Ammon's horn (tissue), 1 donor: ENCODE results near the gene LRP1.
A peak's percentile ranks its signal among the peaks of the same experiment; 100 is the strongest.

Source experiments
- DNase-seq: peaks from one replicate; pipeline ENCODE4 v3.0.0-alpha.2; 2016; ENCODE audit warnings: low spot score

The LRP1 gene

DNA sequence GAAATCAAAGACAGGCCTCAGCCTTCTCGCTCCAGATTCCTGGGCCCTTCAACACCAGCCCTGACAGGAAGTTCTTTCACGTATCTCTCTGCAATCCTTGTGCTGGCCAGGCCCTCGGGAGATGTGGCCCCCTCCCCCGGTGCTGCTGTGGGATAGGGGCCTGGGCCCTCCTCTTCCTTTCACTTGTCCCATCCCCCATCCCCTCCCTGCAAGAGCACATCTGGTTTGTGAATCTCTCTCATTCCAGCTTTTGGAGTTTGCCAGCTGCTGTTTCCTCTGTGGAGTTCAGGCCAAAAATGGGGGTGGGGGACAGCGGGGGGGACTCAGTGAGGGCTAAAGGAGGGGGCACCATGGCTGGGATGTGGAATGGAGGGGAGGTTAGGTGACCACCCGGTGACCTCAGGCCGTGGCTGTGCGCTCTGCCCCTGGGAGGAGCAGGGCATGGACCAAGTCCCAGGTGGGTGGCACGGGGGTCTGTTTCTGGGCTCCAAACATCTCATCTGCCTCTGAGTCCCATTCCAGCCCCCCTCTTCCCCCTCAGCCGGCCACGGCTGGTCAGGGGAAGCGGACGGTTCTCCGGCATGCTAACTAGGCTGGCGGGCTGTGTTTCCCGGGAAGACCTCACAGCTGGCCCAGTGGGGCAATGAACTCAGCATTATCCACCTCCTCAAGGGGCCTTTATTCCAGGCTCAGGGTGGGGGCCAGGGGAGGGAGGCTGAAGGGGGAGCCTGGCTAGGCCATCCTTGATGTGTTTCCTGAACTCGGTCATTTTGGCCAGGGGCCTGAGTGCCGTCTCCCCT lies 7.4 kb downstream of the LRP1 start:
- DNase-seq, result peak; percentile 85

DNA sequence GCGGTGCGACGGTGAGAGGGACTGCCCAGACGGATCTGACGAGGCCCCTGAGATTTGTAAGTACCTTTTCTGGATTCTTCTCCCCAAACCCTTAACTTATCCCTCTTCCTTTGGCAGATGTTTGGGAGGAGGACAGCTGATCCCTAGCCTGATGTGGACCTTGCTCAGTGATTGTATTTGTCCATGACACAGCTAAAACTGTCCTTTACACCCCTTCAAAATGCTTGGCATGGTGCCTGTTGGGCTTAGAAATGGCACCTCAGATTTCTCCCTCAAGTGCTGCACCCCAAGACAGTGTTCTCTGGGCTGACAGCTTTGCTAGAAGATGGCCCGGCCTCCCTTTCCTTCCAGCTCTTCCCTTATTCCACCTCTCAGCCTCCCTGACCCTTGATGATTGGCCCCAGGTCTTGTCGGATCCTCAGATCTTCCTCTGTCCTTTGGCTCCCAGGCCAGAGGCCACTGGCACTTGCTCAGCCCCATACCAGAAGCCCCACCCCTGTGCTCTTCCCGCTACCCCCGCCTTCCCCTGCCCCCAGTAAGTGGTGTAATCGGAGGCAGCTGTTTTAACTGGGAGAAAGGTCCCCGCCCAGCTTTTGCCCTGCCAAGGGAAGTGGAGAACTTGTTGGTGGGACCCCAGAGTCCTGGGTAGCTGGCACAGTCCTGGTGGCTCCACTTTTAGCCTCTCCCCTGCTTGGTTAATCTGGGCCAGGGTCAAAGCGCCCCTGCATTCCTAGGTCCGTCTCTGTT lies 10.4 kb downstream of the LRP1 start:
- peak; percentile 26 for DNase-seq

DNA sequence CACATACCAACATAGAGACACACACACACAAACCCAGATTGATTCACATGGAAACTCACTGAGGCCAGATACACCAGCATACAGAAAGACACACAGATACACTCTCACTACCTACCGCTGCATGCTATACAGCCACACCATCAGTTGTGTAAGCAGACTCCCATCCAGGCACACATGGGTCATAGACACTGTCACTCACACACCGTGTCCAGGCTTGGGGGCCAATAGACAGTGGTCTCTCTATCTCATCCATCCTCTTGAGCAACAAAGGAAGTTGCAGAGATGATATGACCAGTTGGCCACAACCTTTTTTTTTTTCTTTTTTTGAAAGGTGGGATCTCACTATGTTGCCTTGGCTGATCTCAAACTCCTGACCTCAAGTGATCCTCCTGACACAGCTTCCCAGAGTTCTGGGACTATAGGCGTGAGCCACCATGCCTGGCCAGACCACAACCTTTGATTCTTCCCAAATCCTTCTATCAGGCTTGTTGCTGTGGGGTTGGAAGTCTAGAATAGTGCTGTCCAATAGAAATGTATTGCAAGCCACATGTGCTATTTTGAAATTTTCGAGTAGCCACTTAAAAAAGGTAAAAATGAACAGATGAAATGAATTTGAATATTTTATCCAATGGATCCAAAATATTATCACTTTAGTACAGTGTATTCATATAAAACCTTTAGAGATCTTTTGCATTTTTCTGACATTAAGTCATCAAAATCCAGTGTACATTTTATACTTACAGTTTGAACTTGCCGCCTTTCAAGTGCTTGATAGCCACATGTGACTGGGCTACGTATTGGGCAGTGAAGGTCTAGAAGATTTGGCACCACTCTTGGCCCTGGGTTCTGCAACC lies 11.7 kb downstream of the LRP1 start:
- no peak for DNase-seq

DNA sequence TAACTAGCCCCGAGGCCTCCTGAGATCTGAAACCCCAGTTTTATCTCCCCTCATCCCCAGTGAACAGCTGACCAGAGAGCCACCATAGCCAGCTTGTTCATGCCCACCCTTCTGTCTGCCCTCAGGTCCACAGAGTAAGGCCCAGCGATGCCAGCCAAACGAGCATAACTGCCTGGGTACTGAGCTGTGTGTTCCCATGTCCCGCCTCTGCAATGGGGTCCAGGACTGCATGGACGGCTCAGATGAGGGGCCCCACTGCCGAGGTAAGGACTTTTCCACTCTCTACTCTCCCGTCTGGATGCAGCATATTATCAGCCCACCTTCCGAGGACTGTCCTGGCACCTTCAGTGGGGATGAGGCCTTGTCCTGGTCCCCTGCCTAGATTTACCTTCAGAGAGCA lies 13.0 kb downstream of the LRP1 start:
- no peak for DNase-seq

DNA sequence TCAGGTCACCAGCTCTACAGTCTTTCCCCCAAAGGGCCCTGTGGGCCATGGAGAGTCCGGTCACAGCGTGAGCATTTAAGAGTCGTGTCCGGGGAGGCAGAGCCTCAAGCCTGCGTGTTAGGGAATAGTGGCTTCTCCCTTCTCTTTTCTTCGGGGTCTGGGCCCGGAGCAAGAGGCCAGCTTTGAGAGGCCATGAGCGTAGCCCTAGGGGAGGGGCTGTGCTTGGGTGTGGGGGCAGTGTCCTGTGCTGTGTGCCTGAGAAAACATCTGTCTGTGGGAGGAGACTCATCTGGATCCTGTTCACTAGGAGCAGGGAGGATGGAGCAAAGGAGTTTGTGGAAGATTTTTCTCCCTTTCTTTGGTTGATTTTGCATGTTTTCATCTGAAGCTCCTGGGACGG lies 13.8 kb downstream of the LRP1 start:
- no peak for DNase-seq

DNA sequence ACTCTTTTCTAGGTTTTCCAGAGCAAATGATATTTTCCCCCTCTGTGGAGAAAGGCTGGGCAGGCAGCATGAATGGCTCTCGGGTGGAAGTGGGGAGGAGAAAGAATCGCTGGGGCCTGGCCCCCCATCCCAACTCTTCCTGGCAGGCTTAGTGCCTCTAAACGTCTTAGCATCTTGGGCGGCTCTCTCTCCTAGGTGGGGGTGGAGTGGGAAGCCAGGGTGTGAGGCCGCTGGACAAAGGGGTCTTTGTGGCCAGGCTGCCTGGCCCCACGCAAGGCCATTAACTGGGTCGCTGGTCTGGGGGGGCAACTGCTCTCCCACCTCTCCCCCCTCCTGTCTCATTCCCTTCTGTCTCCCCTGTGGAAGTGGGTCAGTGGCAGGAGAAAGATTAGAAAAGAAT lies 14.4 kb downstream of the LRP1 start:
- DNase-seq, result peak; percentile 69

DNA sequence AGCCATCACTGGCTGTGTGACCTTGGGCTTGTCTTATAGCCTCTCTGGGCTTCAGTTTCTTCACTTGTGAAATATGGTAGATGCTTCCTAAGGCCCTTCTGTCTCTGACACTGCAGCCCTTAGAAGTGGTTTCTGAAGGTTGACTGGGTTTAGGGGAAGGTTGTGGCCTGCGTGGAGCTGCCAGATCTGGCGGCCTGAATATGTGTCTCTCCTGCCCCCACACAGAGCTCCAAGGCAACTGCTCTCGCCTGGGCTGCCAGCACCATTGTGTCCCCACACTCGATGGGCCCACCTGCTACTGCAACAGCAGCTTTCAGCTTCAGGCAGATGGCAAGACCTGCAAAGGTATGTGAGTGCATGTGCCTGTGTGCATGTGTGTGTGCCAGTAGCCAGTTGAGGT lies 15.2 kb downstream of the LRP1 start:
- no peak for DNase-seq

DNA sequence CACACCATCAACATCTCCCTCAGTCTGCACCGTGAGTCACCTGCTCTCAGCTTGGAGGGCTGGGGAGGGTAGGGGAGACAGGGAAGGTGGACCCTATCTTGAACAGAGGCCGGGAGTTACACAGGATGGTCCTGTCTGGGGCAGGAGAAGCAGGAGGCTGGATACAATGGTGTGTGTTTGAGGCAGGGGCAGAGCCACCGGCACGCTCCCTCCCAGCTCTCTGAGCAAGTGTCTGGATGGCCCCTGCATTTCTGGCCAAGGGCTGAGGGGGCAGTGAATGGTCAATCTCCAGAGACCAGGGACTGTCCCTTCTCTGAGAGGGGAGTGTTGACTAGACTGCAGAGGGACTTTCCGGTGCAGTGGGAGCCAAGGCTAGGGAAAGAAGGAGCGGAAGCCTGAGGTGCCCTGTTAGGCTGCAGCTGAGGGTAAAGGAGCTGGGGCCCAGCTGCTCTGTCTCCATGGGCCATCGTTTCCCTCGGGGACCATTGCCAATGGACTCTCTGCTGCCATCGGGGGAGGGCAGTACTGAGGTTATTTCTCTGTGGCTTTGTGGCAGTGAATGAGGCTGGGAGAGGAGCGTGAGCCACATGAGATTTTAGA lies 17.3 kb downstream of the LRP1 start:
- DNase-seq, result peak; percentile 72

DNA sequence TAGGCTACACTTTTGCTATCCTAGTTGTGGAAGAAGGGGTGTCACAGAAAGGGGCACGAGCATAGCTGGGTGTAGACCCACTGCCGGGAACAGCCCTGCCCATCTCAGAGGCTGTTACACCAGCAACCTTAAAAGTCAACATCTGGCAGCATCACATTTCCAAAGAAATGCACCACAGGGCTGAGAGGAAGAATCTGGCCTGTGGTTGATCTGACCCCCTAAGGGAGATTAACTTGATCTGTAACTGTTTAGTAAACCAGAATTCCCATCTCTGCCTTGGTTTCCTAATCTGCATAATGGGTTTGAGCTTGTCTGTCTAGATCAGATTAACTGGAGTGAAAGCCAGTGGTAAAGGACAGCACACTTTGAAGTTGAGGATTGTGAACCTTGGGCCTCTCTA lies 17.8 kb downstream of the LRP1 start:
- no peak for DNase-seq

DNA sequence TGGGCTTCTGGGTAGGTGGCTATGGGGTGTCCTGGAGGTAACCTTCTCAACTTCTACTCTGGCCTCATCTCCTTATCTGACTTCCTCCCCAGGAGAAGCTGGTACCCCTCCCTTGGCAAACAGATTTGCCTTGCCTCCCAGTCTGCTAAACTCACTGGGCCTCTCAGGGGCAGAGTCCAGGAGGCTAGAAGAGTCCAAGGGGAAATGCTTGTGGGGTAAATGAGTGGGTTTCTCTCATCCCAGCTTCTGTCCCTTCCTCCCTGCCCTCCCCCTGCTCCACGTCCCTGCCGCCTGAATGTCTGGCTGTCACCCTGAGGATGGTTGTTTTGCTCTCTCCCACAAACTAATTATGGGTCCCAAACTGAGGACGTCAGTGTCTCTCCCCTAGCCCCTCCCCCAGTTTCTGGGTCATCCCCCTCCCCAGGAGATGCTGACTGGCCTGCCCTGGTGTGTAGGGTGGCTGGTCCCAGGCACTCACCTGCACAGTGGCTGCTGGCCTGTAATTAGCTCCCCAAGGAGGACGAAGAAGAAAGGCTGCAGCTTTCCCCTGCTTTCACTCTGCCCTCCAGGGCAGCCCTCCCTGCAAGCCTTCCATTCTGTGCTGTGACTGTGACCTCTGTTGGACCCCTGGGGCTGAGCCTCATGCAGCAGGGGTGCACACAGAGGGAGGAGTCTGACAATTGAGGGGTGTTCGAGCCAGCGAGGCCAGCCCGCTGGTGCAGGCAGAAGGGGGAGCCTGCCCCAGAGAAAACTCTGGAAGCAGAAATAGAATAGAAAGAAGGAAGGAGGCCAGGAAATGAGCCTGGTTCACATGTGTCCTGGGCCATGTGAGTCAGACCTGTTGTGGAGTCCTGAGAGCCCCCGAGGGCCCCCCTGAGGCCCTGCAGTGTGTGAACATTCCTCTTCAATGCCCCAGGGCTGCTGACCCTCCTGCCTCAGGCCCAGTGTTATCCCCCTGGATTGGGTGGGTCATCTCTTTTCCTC lies 19.0 kb downstream of the LRP1 start, which contains the start of gene LRP1-AS:
Gene LRP1-AS, minus strand, starts transcription at position 659 of the 984 bp plus-strand sequence.
- no peak for DNase-seq

DNA sequence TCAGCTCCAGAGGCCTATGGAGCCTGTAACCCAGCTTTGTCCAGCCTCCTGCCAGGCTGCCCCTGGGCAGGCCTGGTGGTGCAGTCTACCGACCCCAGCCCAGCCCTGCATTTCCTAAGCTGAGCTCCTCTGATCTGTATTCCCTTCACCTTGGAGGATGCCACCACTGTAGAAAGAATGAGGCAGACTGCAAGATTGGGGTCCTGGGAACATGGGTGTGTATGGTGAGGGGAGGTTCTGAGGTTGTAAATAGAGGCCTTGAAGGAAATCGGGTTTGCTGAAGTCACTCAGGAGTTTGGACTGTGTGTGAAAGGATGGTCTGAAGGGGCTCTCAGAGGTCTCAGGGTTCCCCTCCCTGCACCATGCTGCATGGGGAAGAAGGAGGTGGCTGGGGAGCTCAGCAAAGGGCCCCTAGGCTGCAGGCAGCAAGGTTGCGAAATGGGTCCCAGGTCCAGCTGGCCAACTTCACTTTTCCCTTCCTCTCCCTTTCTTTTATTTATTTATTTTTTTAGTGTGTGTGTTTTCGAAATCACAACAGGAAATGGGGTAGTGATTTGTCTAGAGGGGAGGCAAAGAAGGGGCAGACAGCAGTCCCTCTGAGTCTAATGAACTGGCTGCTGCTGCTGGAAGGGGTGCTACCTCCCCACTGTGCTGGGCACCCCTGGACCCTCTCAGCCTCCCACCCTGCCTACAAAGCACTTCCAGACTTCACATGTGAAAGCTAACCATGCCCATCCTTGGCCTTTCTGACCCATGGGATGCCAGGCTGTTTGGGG lies 20.4 kb downstream of the LRP1 start:
- DNase-seq, result peak; percentile 72

DNA sequence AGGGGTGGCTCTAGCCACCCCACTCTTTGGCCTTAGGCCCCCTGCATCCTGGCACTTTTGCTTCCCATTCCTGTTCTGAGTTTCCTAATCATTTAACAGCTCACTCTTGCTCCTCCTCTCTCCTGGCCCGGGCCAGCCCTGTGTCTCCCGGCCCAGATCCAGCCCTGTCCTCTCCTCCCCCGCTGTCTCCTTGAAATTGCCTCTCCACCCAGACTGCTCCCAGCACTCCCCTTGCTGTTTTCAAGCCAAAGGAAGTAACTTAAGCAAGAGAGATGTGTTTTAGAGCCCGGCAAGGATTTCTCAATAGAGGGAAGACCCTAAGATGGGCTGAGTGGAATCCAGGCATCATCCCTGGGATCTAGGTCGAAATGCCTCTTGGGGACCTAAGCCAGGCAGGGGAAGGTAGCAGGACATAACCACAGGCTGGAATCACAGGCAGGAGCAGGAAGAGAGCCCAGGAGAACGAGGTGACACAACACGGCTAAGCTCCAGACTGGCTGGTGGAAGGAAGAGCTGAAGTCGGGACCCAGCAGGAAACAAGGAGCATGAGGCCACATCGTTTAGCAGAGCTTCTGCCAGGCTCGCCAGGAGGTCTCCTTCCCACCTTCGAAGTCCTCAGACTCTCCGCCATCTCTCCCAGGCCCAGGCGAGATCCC lies 21.1 kb downstream of the LRP1 start:
- no peak for DNase-seq

DNA sequence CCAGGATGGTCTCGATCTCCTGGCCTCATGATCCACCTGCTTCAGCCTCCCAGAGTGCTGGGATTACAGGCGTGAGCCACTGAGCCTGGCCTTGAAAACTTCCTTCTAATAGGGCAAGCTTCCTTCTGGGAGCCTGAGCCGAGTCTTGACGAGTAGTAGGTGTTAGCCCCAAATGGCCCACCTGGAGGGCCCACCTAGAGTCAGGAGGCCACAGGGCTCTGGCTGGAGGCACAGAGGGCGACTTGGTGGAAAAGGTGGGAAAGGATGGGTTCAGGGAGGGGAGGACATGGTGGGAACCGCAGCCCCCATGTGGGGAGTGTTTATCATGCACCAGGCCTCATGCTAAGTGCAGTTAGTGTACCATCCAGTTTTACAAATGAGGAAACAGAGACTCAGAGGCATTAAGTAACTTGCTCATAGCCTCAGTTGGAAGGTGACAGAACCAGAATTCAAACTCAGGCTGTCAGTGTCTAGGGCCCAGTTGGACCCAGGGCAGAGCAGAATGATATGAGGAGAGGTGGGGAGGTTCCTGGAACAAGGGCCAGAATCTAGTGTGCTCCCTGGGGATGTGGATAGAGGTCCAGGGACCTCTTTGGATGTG lies 22.2 kb downstream of the LRP1 start:
- DNase-seq, result no peak

DNA sequence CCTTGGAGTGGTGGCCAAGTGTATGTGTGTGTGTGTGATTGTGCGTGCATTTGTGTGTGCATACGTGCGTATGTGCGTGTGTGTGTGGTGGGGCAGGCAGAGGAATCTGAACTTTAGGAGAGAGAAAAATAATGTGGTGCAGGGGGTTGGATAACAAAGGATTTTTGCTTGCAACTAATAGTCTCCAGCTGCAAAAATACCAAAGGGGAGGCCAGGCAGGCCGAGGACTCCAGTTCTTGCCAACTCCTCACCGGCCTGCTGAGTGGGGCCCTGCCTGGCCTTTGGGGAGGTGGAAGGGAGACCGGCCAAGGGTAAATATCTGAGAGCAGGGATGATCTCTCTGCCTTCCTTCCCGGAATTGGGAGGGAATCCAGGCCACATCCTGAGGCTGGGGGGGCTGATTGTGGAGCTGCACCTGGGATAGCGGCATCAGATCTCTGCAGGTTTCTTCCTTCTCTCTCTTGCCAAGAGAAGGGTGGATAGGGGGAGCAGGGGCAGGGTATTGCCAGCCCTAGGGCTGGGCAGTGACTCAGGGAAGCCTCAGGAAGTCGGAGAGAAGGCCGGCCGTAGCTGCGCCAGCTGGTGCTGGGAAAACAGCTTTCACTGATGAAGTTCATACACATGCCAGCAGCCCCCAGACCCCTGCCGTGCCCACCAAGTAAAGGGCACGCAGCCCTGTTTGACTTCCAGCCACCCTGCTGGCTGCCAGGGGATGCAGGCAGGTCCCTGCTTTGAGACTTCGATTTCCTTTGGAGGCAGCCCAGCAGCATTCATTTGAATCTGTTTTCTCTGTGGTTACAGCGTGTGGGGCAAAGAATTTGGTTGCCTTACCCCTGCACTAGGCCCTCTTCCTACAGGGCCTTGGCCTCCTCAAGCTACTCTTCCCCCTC lies 23.7 kb downstream of the LRP1 start:
- peak; percentile 52 for DNase-seq

DNA sequence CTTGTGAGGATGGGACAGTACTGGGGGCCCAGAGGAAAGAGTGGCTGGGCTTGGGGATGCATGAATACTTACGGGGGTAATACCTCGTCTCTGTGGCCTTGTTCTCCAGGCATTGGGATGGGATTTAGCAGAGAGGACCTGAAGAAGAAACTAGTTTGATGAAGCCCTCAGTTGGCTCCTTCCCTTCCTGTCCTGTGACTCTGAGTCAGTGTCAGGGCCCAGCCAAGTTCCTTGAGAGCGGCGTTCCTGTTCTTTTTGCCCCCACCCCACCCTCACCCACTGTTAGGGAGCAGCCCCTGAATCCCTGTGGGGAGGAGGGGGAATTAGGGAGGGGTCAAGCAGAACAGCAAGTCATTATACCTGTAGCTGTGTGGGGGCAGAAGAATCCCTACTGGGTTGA lies 24.4 kb downstream of the LRP1 start:
- DNase-seq, result peak; percentile 55

DNA sequence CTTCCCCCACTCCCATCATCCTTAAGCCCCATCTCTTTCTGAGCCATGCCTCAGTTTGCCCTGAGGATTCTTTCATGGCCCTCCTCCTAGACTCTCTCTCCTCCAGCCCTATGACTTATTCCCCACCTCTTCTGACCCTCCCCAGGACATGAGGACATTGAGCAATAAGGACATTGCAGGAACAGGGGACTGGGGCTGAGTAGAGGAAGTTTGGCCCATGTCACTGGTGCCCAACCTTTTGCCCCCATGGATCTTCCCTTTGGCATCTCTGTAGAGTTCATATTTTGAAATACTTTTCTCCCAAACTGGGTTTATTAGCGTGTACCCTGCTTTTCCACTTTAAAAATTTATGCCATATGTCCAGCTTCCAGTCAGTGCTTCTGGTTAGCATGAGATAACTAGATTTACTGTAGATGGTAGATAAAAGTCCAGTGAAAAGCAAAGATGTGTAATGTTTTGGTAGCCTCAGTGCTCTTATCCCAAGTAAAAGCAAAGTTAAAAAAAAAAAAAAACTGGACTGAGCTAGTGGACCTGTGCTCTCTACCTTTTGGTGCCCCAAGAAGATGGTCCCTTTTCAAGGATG lies 25.2 kb downstream of the LRP1 start:
- no peak for DNase-seq

DNA sequence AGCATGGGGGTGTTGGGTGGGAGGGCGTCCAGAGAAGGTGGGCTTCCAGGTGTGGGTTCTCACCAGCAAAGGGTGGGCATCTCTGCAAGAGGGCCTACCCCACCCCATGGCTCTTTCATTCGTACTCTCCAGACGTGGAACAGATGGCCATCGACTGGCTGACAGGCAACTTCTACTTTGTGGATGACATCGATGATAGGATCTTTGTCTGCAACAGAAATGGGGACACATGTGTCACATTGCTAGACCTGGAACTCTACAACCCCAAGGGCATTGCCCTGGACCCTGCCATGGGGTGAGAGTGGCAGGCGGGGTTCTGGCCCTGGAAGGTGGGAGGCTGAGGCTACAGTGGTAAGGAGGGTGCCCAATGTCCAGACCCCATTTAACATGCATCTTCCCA lies 25.8 kb downstream of the LRP1 start:
- no peak for DNase-seq
